ENCODE results near the gene UBL4B. TPM values are rescaled to one million over a fixed set of nuclear protein-coding genes. Genes with fewer than 3 reads are reported as not detected.

The UBL4B gene
- total RNA-seq, 1 experiment from 2014 or later, result not detected

DNA sequence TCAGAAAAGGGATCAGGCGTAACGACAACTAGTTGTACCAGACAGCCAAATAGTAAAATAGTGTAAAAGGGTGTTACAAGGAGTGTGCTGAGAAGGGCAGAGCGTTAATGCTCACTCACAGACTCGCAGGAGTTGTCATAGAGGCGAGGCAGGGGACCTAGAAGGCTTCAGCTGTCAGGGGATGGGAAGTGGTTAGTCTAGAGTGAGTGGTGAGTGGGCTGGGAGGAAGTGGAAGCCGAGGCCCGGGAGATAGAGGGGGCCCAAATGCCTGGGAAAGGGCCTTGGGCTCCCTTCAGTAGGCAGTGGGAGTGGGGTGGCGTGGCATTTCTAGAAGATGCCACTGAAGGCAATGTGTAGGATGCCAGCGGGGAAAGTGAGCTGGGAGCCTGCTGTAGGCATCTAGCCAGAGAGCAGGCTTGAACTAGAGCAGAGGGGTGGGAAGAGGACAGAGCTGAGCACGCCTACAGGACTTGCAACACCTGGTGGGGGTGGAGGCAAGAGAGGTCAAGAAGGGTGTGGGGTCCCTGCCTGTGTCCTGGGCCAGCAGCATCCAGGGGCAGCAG lies 48.4 kb downstream of the UBL4B start:
- Histone ChIP-seq H2AK5ac (ENCODE audit: insufficient read length, low read length) (no peak overlapping the region), H3K18ac (ENCODE audit: insufficient read length, low read depth, low read length) (no peak overlapping the region), H4K8ac (replicated peaks; ENCODE audit: insufficient read length, low read depth, low read length) (no peak overlapping the region), H3K79me2 (ENCODE audit: insufficient read depth, low read length) (no peaks in the 10 kb centered on the region), H3K56ac (ENCODE audit: insufficient read length, low read depth, low read length) (no peak overlapping the region), H3T11ph (ENCODE audit: low read length) (no peak overlapping the region), H4K5ac (ENCODE audit: insufficient read length, low read depth, low read length) (no peak overlapping the region), H3K4me2 (ENCODE audit: insufficient read depth, insufficient read length, low read length) (no peak overlapping the region), H3K9ac (ENCODE audit: extremely low read depth, insufficient read length, low read length) (no peak overlapping the region), H3K4me1 (ENCODE audit: insufficient read depth, low read length) (no peaks in the 10 kb centered on the region), H3K27ac (ENCODE audit: insufficient read length, low read depth, low read length) (no peak overlapping the region), H2BK15ac (ENCODE audit: low read depth, low read length) (no peak overlapping the region), H3K9me3 (ENCODE audit: control insufficient read depth, low read depth, low read length) (no peaks in the 10 kb centered on the region), H3K27me3 (ENCODE audit: insufficient read depth, low read length) (no peaks in the 10 kb centered on the region; the same call in 1 of the 2 replicates), H2BK20ac (ENCODE audit: low read depth, low read length, poor library complexity, severe bottlenecking) (no peak overlapping the region), H3K23ac (ENCODE audit: insufficient read length, low read depth, low read length) (no peak overlapping the region), H4K20me1 (ENCODE audit: control insufficient read depth, insufficient read depth, insufficient read length) (peaks cover 3% of the 10 kb centered on the region), H2BK120ac (ENCODE audit: low read depth, low read length, poor library complexity, severe bottlenecking) (no peak overlapping the region), H3K79me1 (ENCODE audit: insufficient read depth, low read depth, low read length, poor library complexity, severe bottlenecking) (no peaks in the 10 kb centered on the region), H3K14ac (ENCODE audit: insufficient read depth, low read length) (no peak overlapping the region), H4K91ac (ENCODE audit: insufficient read length, low read depth, low read length) (no peak overlapping the region), H2AFZ (ENCODE audit: low read length) (no peak overlapping the region), H3K23me2 (ENCODE audit: insufficient read length, low read depth, low read length, poor library complexity, severe bottlenecking) (no peaks in the 10 kb centered on the region), H2BK5ac (ENCODE audit: insufficient read length, low read length) (no peak overlapping the region), H3K4ac (ENCODE audit: low read depth, low read length) (no peak overlapping the region), H2BK12ac (ENCODE audit: insufficient read length, low read depth, low read length) (no peak overlapping the region)
- Mint-ChIP-seq H3K27me3 (ENCODE audit: low read depth) (peaks cover 40% of the 10 kb centered on the region), H3K9me3 (no peaks in the 10 kb centered on the region), H3K27ac (no peak overlapping the region; a peak in 1 of 7 replicates), H3K36me3 (ENCODE audit: insufficient read depth in 1 of 3, low read depth in 3 of 3) (no peaks in the 10 kb centered on the region), H3K4me3 (no peak overlapping the region), H3K4me1 (peaks cover 5 to 9% of the 10 kb centered on the region in 2 experiments; a peak in 3 of 4 replicates)
- no peak for DNase-seq
- no CpG with 5 or more reads among the region's 10 CpGs for WGBS (ENCODE audit: extremely low coverage, insufficient read length, low lambda C conversion rate)
- TF ChIP-seq, protein P1, sequence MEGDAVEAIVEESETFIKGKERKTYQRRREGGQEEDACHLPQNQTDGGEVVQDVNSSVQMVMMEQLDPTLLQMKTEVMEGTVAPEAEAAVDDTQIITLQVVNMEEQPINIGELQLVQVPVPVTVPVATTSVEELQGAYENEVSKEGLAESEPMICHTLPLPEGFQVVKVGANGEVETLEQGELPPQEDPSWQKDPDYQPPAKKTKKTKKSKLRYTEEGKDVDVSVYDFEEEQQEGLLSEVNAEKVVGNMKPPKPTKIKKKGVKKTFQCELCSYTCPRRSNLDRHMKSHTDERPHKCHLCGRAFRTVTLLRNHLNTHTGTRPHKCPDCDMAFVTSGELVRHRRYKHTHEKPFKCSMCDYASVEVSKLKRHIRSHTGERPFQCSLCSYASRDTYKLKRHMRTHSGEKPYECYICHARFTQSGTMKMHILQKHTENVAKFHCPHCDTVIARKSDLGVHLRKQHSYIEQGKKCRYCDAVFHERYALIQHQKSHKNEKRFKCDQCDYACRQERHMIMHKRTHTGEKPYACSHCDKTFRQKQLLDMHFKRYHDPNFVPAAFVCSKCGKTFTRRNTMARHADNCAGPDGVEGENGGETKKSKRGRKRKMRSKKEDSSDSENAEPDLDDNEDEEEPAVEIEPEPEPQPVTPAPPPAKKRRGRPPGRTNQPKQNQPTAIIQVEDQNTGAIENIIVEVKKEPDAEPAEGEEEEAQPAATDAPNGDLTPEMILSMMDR (conservative IDR thresholded peaks at IDR 0.05), result no peak
